Forelimb muscle (tissue), 1 donor: ENCODE measurements around the gene TMEM116. TPM values are rescaled to one million over a fixed set of nuclear protein-coding genes. Genes with fewer than 3 reads are reported as not detected.
"Not testable (repeated sequence)": the region's sequence is repeated elsewhere in the genome, so short reads cannot be mapped to it uniquely, and the experiment has no call there.

Experiments used
- DNase-seq: peaks from one replicate; pipeline ENCODE4 v3.0.0-alpha.2; 2013; ENCODE audit warnings: low read depth
- polyA plus RNA-seq: library from polyadenylated mRNA; unstranded; fragments of 120-200 nt; gene quantifications from one replicate; pipeline ENCODE4 v1.2.1, GENCODE V29; 2013; ENCODE audit not compliant: insufficient read length

The TMEM116 gene
- polyA plus RNA-seq: 10.5 TPM

DNA sequence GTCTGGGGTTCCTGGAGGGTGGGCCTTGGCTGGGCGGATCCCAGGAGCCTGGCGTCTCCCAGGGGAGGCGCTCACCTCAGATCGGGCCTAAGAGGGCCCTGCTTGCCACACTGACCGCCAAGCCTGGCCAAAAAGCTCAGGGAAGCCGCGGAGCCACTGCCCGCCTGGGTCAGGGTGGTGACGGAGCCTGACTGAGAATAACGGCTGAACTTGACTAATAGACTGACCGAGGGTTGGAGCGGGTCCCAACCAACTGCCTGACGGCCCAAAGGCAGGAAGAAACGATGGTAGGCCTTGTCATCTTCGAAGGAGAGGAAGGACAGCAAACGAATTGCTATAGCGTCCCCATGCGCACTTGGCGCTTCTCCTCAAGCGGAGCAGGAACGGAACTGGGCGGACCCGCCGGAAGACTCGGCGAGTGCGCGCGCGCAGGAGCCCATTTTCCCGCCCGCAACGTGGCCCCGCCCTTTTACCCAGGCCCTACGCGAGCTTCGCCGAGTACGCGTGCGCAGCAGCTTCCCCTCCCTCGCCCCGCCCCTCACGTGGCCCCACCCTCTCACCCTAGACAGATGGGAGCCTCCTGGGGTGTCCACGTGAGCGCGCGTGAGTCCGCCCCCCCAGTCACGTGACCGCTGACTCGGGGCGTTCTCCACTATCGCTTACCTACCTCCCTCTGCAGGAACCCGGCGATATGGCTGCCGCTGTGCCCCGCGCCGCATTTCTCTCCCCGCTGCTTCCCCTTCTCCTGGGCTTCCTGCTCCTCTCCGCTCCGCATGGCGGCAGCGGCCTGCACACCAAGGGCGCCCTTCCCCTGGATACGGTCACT, at the start of gene TMEM116, which contains the start of gene ERP29:
TSS of gene TMEM116 (minus strand) at position 391 of the 826 bp plus-strand sequence. CDS start 7,895 bp downstream, outside the sequence.
TSS of gene ERP29 (plus strand) at position 652 of the 826 bp plus-strand sequence. CDS start at position 692, 40 bp downstream.
- peak; percentile 86 for DNase-seq

GRCh38 chr12:112061137-112061536, 48.2 kb upstream of the TMEM116 start:
- no peak for DNase-seq

GRCh38 chr12:112049351-112049750, 36.4 kb upstream of the TMEM116 start:
- DNase-seq: no peak

- DNase-seq: no peak
Measured at GRCh38 chr12:112046003-112046402, 33.0 kb upstream of the TMEM116 start.

DNA sequence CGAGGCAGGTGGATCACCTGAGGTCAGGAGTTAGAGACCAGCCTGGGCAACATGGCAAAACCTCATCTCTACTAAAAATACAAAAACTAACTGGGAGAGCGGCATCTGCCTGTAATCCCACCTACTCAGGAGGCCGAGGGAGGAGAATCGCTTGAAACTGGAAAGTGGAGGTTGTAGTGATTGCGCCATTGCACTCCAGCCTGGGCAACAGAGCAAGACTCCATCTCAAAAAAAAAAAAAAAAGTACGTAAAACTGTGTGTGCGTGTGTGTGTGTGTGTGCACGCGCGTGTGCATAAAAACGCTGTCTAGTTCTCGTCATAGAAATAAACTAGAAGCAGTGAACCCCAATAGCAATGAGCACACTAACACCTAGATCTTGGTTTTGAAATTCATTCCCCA, 23.6 kb upstream of the TMEM116 start:
- not testable (repeated sequence) for DNase-seq

- DNase-seq: no peak
Measured at GRCh38 chr12:112035219-112035785, 22.3 kb upstream of the TMEM116 start.

- no peak for DNase-seq
Measured at GRCh38 chr12:112032292-112032691, 19.3 kb upstream of the TMEM116 start.

DNA sequence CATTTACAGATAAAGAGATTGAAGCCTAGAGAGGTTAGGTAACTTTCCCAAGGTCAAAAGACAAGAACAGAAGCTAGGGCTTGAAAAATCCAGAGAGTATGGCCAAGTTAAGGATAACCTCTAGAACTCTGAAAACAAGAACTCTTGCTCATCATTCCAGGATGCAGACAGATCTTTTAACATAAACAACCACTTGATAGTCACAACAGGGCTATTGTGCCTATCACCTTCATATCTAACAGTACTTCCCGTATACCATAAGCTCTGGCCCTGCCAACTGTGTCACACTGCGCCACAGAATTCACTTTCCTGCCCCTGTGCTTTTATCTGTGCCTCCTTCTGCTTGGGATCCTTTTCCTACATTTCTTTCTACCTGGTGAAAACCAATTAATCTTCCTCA, 18.5 kb upstream of the TMEM116 start:
- DNase-seq: no peak

GRCh38 chr12:112029301-112029700, 16.3 kb upstream of the TMEM116 start:
- no peak for DNase-seq

GRCh38 chr12:112025808-112026375, 12.9 kb upstream of the TMEM116 start:
- no peak for DNase-seq

- no peak for DNase-seq
Measured at GRCh38 chr12:112023759-112024396, 10.9 kb upstream of the TMEM116 start.

- DNase-seq: no peak
Measured at GRCh38 chr12:112022241-112023016, 9.5 kb upstream of the TMEM116 start.

GRCh38 chr12:112020947-112021457, 8.0 kb upstream of the TMEM116 start:
- DNase-seq: no peak

GRCh38 chr12:112018571-112019237, 5.7 kb upstream of the TMEM116 start:
- no peak for DNase-seq

DNA sequence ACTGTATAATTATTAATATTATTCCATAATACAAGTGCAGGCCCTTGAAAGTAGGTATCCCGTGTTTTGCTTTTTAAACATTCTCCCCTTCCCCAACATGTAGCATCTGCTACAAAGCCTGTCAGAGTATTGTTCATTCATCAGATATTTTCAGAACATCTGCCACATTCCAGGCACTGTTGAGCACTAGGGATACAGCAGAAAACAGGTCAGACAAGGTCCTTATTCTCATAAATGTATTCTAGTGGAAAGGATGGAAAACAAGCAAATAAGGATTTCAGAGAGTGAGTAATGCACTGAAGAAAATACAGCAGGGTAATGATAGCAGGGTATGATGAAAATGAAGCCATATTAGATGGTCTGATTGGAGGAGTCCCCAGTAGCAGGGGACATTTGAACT, 4.1 kb upstream of the TMEM116 start:
- no peak for DNase-seq

DNA sequence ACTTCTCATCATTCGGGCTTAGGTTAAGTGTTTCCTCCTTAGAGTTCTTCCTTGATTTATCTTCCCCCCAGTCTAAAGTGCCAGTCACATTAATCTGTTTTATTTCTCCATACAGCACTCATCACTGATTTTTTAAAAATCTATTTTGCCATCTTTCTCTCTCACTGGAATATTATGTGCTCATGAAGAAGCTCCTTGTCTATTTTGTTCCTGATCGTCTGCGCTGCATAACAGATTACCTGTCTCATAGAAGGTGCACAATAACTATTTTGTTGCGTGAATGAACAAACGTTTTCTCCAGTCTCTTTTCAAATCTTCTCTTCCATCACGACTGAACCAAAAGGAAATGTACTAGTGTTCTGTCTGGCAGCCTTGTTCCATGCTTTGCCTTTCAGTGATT, 3.0 kb upstream of the TMEM116 start:
- DNase-seq: no peak

DNA sequence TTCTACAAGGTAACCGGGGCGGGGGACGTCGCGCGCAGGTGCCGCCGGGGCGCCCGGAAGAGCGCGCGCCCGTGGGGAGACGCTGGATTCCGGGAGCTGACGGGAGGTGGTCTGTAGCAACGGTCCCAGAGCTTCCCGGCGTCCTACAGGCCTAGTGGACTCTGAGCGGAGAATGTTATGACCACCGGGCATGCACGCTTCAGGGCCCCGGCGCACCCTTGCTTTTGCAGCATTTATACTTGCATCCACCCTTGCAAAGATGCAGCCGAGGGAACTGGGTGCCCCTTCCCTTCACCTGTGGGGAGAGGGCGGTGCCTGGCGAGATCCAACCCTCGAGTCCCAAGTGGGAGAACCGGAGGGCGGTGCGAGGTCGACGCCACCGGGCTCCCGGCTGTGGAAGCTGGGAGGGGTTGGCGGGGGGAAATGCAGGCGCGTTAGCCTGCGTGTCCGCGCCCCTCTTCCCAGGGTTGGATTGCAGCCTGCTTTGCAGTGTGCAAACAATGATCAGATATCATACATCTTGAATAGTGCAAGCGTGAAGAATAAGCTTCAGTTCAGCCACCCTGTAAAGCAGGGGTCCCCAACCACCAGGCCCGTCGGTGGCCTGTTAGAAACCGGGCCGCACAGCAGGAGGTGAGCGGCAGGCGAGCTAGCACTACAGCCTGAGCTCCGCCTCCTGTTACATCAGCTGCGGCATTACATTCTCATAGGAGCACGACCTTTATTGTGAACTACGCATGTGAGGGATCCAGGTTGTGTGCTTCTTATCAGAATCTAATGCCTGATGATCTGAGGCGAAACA, 837 bp upstream of the TMEM116 start:
- no peak for DNase-seq

DNA sequence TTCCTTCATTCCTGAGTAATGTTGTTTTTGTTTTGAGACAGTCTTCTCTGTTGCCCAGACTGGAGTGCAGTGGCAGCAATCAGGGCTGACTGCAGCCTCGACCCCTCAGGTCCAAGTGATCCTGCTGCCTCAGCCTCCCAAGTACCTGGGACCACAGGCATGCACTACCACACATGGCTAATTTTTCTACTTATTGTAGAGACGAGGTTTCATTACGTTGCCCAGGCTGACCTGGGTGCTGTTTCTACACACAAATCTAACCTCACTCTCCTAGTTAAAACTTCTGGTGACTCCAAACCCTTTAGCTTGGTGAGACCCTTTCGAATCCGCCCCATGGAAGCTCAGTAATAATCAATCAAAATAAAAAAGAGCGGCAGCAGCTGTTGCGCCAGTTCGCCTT, 1.3 kb downstream of the TMEM116 start:
- DNase-seq: no peak

- no peak for DNase-seq
Measured at GRCh38 chr12:112010415-112011344, 2.3 kb downstream of the TMEM116 start.
